ENCODE measurements around the gene UAP1L1. TPM values are rescaled to one million over a fixed set of nuclear protein-coding genes. Genes with fewer than 3 reads are reported as not detected.
A peak's percentile ranks its signal among the peaks of the same experiment; 100 is the strongest.

The UAP1L1 gene
- total RNA-seq, 4 donors from 2014 or later, result 4.9 to 15.7 (median 6.6) TPM

DNA sequence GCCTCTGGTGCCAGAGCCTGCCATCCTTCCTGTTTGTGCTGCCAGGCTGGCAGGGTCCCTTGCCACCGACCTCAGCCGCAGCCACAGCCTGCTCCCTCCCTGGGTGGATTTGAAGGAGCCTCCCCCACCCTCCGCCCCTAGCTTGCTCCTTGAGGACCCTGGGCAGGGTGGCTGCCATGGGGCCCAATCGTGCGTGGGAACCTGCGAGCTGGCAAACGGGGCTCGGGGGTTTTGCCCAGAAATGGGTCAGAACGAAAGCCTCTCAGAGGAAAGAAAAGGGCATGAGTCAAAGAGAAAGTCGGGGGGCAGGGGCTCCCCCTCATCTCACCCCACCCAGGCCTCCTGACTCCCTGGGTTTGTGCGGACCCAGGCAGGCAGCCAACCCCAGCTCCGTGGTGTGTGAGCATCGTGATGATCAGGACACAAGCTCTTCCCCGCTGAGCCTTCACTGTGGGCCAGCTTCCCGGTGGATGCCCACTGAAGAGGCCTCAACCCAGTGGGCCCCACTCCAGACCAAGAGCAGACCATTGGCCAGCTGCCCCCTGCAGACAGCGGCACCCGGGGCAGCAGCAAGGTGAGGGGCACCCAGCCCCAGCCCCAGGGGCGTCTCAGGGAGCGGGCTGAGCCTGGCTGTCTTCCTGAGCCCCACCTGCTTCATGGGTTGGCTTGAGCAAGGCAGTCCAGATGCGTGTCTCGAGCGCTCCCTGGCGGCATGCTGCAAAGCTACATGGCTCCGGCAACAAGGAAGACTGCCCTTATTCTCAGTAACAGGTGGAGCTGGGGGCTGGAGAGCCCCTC lies 42.4 kb upstream of the UAP1L1 start:
- TF ChIP-seq, protein P1, sequence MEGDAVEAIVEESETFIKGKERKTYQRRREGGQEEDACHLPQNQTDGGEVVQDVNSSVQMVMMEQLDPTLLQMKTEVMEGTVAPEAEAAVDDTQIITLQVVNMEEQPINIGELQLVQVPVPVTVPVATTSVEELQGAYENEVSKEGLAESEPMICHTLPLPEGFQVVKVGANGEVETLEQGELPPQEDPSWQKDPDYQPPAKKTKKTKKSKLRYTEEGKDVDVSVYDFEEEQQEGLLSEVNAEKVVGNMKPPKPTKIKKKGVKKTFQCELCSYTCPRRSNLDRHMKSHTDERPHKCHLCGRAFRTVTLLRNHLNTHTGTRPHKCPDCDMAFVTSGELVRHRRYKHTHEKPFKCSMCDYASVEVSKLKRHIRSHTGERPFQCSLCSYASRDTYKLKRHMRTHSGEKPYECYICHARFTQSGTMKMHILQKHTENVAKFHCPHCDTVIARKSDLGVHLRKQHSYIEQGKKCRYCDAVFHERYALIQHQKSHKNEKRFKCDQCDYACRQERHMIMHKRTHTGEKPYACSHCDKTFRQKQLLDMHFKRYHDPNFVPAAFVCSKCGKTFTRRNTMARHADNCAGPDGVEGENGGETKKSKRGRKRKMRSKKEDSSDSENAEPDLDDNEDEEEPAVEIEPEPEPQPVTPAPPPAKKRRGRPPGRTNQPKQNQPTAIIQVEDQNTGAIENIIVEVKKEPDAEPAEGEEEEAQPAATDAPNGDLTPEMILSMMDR (IDR thresholded peaks at IDR 0.05), result peak; percentile 85 to 96 (median 92)
- no peak for TF ChIP-seq POLR2A (IDR thresholded peaks at IDR 0.05)
- Histone ChIP-seq H3K27ac (peak overlapping the region in 3 of 4 donors; percentile 23 to 68 (median 25)), H3K9me3 (no peaks in the 10 kb centered on the region), H3K4me1 (peaks cover 10 to 40% (median 35%) of the 10 kb centered on the region in 4 donors), H3K4me3 (peak overlapping the region in 2 of 4 donors; percentile 10 to 22), H3K36me3 (peaks cover 0 to 7% (median 0%) of the 10 kb centered on the region in 3 donors), H3K27me3 (no peaks in the 10 kb centered on the region)
- DNase-seq, result peak; percentile 79 to 92 (median 90)

DNA sequence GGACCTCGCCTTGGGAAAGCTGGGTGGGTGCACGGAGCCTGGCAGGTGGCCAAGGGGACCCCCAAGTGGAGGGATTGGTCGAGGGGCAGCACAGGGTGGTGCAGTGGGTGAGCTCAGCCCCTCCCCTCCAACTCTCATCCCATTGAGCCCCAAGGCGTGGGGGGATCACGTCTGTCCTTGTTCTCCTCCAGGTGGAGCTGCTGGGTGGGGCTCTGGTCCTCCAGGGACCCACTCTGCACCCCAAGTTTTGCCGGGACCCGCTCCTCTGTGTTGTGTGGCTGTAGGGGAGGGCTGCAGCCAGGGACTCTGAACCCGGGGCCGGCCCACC lies 41.8 kb upstream of the UAP1L1 start:
- H3K27ac ChIP-seq, result no peak overlapping the region
- H3K36me3 ChIP-seq, result peaks cover 0 to 13% (median 0%) of the 10 kb centered on the region in 3 donors
- no peak overlapping the region for H3K4me3 ChIP-seq
- no peaks in the 10 kb centered on the region for H3K9me3 ChIP-seq
- no peaks in the 10 kb centered on the region for H3K27me3 ChIP-seq
- no peak for DNase-seq
- TF ChIP-seq, protein P1 (IDR thresholded peaks at IDR 0.05), result no peak
- no peak for TF ChIP-seq POLR2A (IDR thresholded peaks at IDR 0.05)
- peaks cover 10 to 36% (median 29%) of the 10 kb centered on the region in 4 donors for H3K4me1 ChIP-seq

DNA sequence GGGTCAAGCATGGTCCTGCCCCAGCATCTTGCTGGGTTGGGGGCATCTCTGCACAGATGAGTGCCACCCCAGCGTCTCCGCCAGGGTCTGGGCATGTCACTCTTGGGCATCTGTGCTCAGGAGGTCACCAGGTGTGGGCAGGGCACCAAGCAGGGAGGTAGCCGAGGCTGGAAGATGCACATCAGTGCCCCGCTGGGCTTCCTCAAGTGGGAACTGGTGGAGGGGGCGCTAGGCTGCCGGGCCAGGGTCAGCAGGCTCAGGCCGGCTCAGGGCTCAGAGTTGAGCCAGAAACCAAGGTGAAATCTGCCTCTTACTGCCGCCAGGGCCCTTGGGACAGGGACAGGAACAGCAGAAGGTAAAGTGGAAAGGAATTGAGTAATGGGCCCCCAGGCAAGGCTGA lies 41.4 kb upstream of the UAP1L1 start:
- Histone ChIP-seq H3K4me3 (no peak overlapping the region), H3K27me3 (no peaks in the 10 kb centered on the region), H3K27ac (no peak overlapping the region), H3K9me3 (no peaks in the 10 kb centered on the region), H3K36me3 (peaks cover 0 to 13% (median 0%) of the 10 kb centered on the region in 3 donors), H3K4me1 (peaks cover 10 to 31% (median 25%) of the 10 kb centered on the region in 4 donors)
- TF ChIP-seq, protein P1 (IDR thresholded peaks at IDR 0.05), result no peak
- no peak for TF ChIP-seq POLR2A (IDR thresholded peaks at IDR 0.05)
- DNase-seq, result no peak

DNA sequence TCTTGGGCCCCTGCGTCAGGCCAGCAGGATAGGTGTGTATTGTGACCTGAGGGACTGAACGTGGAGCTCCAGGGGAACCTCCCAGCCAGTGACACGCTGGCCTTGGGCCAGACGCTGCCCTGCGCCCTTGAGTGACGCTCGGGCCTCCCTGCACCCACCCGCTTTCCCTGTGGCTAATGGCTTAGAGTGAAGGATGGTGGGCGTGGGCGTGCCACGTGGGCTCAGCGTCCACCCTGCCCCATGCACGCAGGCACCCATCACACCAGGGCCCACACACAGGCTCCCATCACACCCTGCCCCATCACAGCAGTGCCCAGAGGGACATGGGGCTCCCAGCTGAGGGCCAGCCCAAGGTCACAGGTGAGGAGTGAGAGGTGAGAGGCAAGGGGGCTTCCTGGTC lies 40.3 kb upstream of the UAP1L1 start:
- TF ChIP-seq POLR2A (IDR thresholded peaks at IDR 0.05), result no peak
- TF ChIP-seq, protein P1 (IDR thresholded peaks at IDR 0.05), result no peak
- H3K36me3 ChIP-seq, result peaks cover 0 to 13% (median 0%) of the 10 kb centered on the region in 3 donors
- no peak overlapping the region for H3K4me3 ChIP-seq
- no peaks in the 10 kb centered on the region for H3K9me3 ChIP-seq
- H3K27me3 ChIP-seq, result no peaks in the 10 kb centered on the region
- no peak overlapping the region for H3K27ac ChIP-seq
- DNase-seq, result no peak
- H3K4me1 ChIP-seq, result peaks cover under 1 to 20% (median 15%) of the 10 kb centered on the region in 4 donors

DNA sequence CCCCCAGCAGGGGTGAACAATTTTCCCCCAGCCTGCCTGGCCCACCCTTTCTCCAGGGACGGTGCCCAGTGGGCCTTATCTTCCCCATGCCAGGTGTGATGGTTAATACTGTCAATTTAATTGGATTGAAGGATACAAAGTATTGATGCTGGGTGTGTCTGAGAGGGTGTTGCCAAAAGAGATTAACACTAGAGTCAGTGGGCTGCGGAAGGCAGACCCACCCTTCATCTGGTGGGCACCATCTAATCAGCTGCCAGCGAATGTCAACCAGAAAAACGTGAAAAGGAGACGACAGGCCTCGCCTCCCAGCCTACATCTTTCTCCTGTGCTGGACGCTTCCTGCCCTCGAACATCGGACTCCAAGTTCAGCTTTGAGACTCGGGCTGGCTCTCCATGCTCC lies 39.8 kb upstream of the UAP1L1 start:
- Histone ChIP-seq H3K27ac (no peak overlapping the region), H3K27me3 (no peaks in the 10 kb centered on the region), H3K9me3 (no peaks in the 10 kb centered on the region), H3K4me3 (no peak overlapping the region), H3K36me3 (peaks cover 0 to 13% (median 0%) of the 10 kb centered on the region in 3 donors), H3K4me1 (peaks cover 0 to 16% (median 12%) of the 10 kb centered on the region in 4 donors)
- DNase-seq, result no peak
- TF ChIP-seq, protein P1 (IDR thresholded peaks at IDR 0.05), result no peak
- TF ChIP-seq POLR2A (IDR thresholded peaks at IDR 0.05), result no peak
